HepG2 (cell line): ENCODE data around the gene R3HDM1. TPM values are rescaled to one million over a fixed set of nuclear protein-coding genes. Genes with fewer than 3 reads are reported as not detected.
A peak's percentile ranks its signal among the peaks of the same experiment; 100 is the strongest.

Experiments used
- ARID4A ChIP-seq: sonication (generic); formaldehyde crosslinking; IDR thresholded peaks from 2 replicates; pipeline ENCODE4 v1.5.0; 2020; ENCODE audit warnings: mild to moderate bottlenecking, missing genetic modification reagents, borderline replicate concordance
- FOXO4 ChIP-seq: sonication (generic); formaldehyde crosslinking; conservative IDR thresholded peaks from 2 replicates; pipeline ENCODE4 v1.8.1; 2023; ENCODE audit warnings: missing genetic modification reagents
- HNRNPUL1 ChIP-seq: fragments of 200-400 bp; formaldehyde crosslinking; IDR thresholded peaks from 2 replicates; pipeline ENCODE4 v1.6.1; 2017; ENCODE audit warnings: low read depth, mild to moderate bottlenecking, low read length, moderate library complexity
- KDM5A ChIP-seq: fragments of 200-600 bp; sonication (generic); IDR thresholded peaks from 2 replicates; pipeline ENCODE4 v1.7.0; 2018; ENCODE audit warnings: antibody characterized with exemption, mild to moderate bottlenecking, low read length, borderline replicate concordance
- MED8 ChIP-seq: sonication (generic); formaldehyde crosslinking; IDR thresholded peaks from 2 replicates; pipeline ENCODE4 v1.8.1; 2023; ENCODE audit warnings: mild to moderate bottlenecking, missing genetic modification reagents; ENCODE audit not compliant: insufficient replicate concordance
- MEF2D ChIP-seq: sonication (generic); formaldehyde crosslinking; IDR thresholded peaks from 2 replicates; pipeline ENCODE4 v1.5.1; 2020; ENCODE audit warnings: mild to moderate bottlenecking, missing genetic modification reagents
- SNAPC4 ChIP-seq: sonication (generic); formaldehyde crosslinking; IDR thresholded peaks from 2 replicates; pipeline ENCODE4 v1.4.0; 2020; ENCODE audit warnings: mild to moderate bottlenecking, missing genetic modification reagents
- ZBTB33 ChIP-seq: sonication (generic); formaldehyde crosslinking; IDR thresholded peaks from 2 replicates; pipeline ENCODE4 v1.4.0; 2020; ENCODE audit warnings: missing genetic modification reagents
- ZBTB7B ChIP-seq: sonication (generic); formaldehyde crosslinking; IDR thresholded peaks from 2 replicates; pipeline ENCODE4 v1.4.0; 2020; ENCODE audit warnings: missing genetic modification reagents
- ZNF687 ChIP-seq: sonication (generic); formaldehyde crosslinking; IDR thresholded peaks from 2 replicates; pipeline ENCODE4 v1.5.1; 2020; ENCODE audit warnings: mild to moderate bottlenecking, missing genetic modification reagents, moderate library complexity
- ZNF883 ChIP-seq: sonication (generic); formaldehyde crosslinking; IDR thresholded peaks from 2 replicates; pipeline ENCODE4 v1.5.1; 2020; ENCODE audit warnings: mild to moderate bottlenecking, missing genetic modification reagents; ENCODE audit errors: not compliant biosample characterization
- polyA plus RNA-seq, 8 experiments: library from polyadenylated mRNA; depleted of rRNA in 3 of 8; stranded (reverse) in 7 of 8; unstranded in 1 of 8; fragments of >200 nt; fragmentation: Illumina TruSeq in 4 of 8; extraction: Trizol in 4 of 8; gene quantifications; 2 replicates each; pipeline versions ENCODE4 v1.2.1 to v1.2.3, GENCODE V29; 2011 to 2016; ENCODE audit warnings: low read depth in 4 of 8, missing spikeins in 1 of 8, mixed read lengths in 1 of 8; ENCODE audit not compliant: insufficient read depth in 1 of 8
- total RNA-seq, 5 experiments: library from RNA; depleted of rRNA; stranded (reverse); fragments of >200 nt; fragmentation: Illumina TruSeq; extraction: Trizol; gene quantifications; 2 replicates each; pipeline ENCODE4 v1.2.3, GENCODE V29; 2016; ENCODE audit warnings: low read depth in 1 of 5

Gene R3HDM1
- total and polyA plus RNA-seq, 2 of the 13 experiments (the other 11 are each of a cell fraction or from before 2014, with no cell fraction given) = 15.7 to 54.3 TPM

- TF ChIP-seq MEF2D (CRISPR knock-in tag) (no peak), MED8 (CRISPR knock-in tag) (peak; percentile 6), KDM5A (peak; percentile 38; the same call in 1 of the 2 replicates), ZNF687 (CRISPR knock-in tag) (peak; percentile 3; the same call in 1 of the 2 replicates), HNRNPUL1 (no peak), ZNF883 (CRISPR knock-in tag) (peak; percentile 0), ARID4A (CRISPR knock-in tag) (peak; percentile 4; the same call in 1 of the 2 replicates), SNAPC4 (no peak), ZBTB7B (CRISPR knock-in tag) (0 out of 2 replicates have a peak, but pooled peaks have one; percentile 42), FOXO4 (CRISPR knock-in tag) (no peak), ZBTB33 (no peak)
Observed at GRCh38 chr2:135742325-135742757, 211.1 kb downstream of the R3HDM1 start (continued).
